ENCODE results near the gene WDR93.

- no peak for TF ChIP-seq CTCF (IDR thresholded peaks at IDR 0.05)
- no peak for TF ChIP-seq EZH2 (IDR thresholded peaks at IDR 0.05; ENCODE audit: borderline replicate concordance, insufficient read depth, low read depth, low read length, poor library complexity, severe bottlenecking)
These were observed 87.3 kb downstream of the WDR93 start for GRCh38 chr15:89777782-89778380.
